Hematopoietic multipotent progenitor cell treated with erythropoietin and hydrocortisone succinate and interleukin-3 and kit ligand, for 4 days (in vitro differentiated cells): ENCODE data around the gene MAP3K8.

Experiments used
- DNase-seq: peaks from one replicate; pipeline ENCODE4 v3.0.0-alpha.2; 2015

The MAP3K8 gene

GRCh38 chr10:30491916-30492515 is 58.0 kb downstream of the MAP3K8 start:
- DNase-seq, result no peak

- peak; percentile 94 for DNase-seq
These were observed 59.9 kb downstream of the MAP3K8 start for GRCh38 chr10:30493609-30494530.

- DNase-seq, result no peak
These were observed 60.6 kb downstream of the MAP3K8 start for GRCh38 chr10:30494558-30494957.

- DNase-seq, result no peak
These were observed 61.7 kb downstream of the MAP3K8 start for GRCh38 chr10:30495687-30496086.

- DNase-seq, result no peak
These were observed 65.8 kb downstream of the MAP3K8 start for GRCh38 chr10:30499816-30500215.

- peak; percentile 49 for DNase-seq
These were observed 66.5 kb downstream of the MAP3K8 start for GRCh38 chr10:30500534-30500933.

GRCh38 chr10:30500963-30501504 is 67.0 kb downstream of the MAP3K8 start:
- peak; percentile 42 for DNase-seq

GRCh38 chr10:30502266-30503060 is 68.5 kb downstream of the MAP3K8 start:
- DNase-seq, result peak; percentile 98

- DNase-seq, result peak; percentile 57
These were observed 69.8 kb downstream of the MAP3K8 start for GRCh38 chr10:30503700-30504266.

- DNase-seq, result peak; percentile 60
These were observed 71.7 kb downstream of the MAP3K8 start for GRCh38 chr10:30505543-30506298.

GRCh38 chr10:30509508-30509907 is 75.5 kb downstream of the MAP3K8 start:
- peak; percentile 54 for DNase-seq

- DNase-seq, result peak; percentile 57
These were observed 76.4 kb downstream of the MAP3K8 start for GRCh38 chr10:30510184-30510931.

GRCh38 chr10:30510932-30511700 is 77.1 kb downstream of the MAP3K8 start:
- DNase-seq, result no peak
